H1 (cell line): ENCODE data around the gene SEMA3A. TPM values are rescaled to one million over a fixed set of nuclear protein-coding genes. Genes with fewer than 3 reads are reported as not detected.

Source experiments
- SP4 ChIP-seq: IDR thresholded peaks from 2 replicates; pipeline ENCODE4 v1.6.1; 2012; ENCODE audit warnings: low read length, inconsistent platforms
- polyA plus RNA-seq, 7 experiments: library from polyadenylated mRNA; depleted of rRNA in 3 of 7; stranded (reverse) in 5 of 7; unstranded in 2 of 7; fragments of >200 nt in 5 of 7; fragments of 200-250 nt in 2 of 7; gene quantifications; 1 replicate in 5 of 7; 2 replicates in 1 of 7; 4 replicates in 1 of 7; pipeline versions ENCODE4 v1.2.1 to v1.2.3, GENCODE V29; 2011 to 2013; ENCODE audit warnings: missing spikeins in 2 of 7, mixed read lengths in 2 of 7
- total RNA-seq: library from RNA; stranded (reverse); fragmentation: NEBNext Ultra II Directional; extraction: Animal tissue kit (Norgen Biotek cat#: 25700); gene quantifications from 2 replicates; pipeline ENCODE4 v1.2.1, GENCODE V29; 2021
- TF ChIP-seq, protein P1 (sequence below): IDR thresholded peaks from 2 replicates; pipeline ENCODE4 v1.6.1; 2011; ENCODE audit warnings: low read length, improper control_type of control experiment
- TF ChIP-seq, protein P2 (sequence below): IDR thresholded peaks from 2 replicates; pipeline ENCODE4 v1.6.1; 2012; ENCODE audit warnings: inconsistent platforms

The SEMA3A gene
- total and polyA plus RNA-seq, 2 of the 8 experiments (the other 6 are each of a cell fraction or from before 2014, with no cell fraction given) = 8.1 to 45.9 TPM

DNA sequence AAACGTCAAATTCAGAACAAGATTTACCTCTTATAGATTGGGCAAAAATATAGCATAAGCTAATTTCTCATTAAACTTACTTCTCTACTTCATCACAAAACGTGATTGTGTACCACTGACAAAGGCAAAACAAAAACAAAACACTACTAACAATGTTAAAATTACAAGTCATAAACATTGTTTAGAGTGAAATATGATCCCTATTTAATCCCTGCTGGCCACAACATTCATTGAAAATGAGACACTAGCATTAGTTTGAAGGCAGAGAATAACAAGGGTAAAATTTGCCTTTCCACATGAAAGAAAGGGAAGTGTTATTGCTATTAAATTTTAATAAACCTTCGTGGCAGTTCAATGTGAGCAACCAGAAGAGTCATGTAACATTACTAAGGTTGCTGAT, 45.0 kb downstream of the SEMA3A start (continued):
- TF ChIP-seq, protein P1, sequence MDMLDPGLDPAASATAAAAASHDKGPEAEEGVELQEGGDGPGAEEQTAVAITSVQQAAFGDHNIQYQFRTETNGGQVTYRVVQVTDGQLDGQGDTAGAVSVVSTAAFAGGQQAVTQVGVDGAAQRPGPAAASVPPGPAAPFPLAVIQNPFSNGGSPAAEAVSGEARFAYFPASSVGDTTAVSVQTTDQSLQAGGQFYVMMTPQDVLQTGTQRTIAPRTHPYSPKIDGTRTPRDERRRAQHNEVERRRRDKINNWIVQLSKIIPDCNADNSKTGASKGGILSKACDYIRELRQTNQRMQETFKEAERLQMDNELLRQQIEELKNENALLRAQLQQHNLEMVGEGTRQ = no peak
- TF ChIP-seq, protein P2, sequence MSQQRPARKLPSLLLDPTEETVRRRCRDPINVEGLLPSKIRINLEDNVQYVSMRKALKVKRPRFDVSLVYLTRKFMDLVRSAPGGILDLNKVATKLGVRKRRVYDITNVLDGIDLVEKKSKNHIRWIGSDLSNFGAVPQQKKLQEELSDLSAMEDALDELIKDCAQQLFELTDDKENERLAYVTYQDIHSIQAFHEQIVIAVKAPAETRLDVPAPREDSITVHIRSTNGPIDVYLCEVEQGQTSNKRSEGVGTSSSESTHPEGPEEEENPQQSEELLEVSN = no peak
- TF ChIP-seq SP4 = no peak
